HG02973 (cell line): ENCODE measurements around the gene GNGT2.

Experiments used
- ATAC-seq: cut with Tn5 transposase; IDR thresholded peaks from one replicate; pipeline ENCODE4 v1.9.1; 2021; ENCODE audit warnings: moderate library complexity; ENCODE audit not compliant: unreplicated experiment

The GNGT2 gene

DNA sequence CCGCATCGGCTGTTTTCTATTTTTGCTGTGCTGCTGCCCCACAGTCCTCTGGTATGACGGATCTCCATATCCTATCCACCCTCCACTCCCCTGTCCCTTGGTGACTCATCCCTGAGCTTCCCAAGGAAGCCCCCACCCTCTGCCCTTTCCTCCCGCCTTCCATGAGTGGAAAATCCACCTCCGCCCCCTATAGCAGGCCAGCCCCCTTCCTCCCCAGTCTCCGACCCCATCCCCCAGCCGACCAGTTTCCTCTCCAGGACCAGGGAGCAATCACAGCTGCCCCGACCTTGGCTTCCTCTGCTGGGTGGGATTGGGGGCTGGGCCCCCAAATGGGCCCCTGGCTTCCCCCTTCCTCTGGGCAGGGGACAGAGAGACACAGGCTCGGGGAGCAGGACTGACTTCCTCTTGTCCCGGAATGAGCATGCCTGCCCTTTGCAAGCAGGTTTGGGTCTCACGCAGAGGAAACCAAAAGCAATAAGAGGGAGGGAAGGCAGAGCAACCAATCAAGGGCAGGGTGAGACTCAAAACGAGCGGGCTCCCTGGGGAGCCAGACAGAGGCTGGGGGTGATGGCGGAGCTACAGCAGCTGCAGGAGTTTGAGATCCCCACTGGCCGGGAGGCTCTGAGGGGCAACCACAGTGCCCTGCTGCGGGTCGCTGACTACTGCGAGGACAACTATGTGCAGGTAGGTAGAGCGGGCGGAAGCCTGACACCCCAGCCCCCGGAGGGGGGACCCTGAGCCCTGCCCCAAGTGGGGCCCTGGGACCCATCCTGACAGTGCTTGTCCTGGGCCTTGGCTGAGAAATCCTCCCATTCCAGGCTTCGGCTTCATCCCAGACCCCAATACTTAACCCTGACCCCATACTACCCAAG, at the start of gene GNGT2, which contains the start of gene ABI3:
TSS of gene GNGT2 (minus strand) at position 417 of the 872 bp plus-strand sequence. CDS start 3,152 bp downstream, outside the sequence.
TSS of gene ABI3 (plus strand) at position 550 of the 872 bp plus-strand sequence. CDS start at position 568, 18 bp downstream.
- ATAC-seq: peak; percentile 71

DNA sequence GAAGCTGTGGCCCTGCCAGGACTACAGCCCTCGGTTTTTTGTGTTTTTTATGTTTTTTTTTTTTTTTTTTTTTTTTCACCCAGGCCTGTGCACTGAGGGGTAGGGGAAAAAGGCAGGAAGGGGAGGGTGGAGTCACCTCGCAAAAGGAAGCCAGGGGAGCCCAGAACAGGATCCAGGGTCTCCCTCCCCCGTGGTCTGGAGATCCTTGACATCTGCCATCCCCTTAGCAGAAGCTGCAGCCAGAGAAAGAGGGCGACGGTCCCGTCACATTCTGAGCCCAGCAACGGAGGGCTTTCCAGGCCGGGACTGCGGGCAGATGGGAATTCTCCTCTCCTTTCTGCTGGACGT, 49.3 kb upstream of the GNGT2 start:
- ATAC-seq: no peak

DNA sequence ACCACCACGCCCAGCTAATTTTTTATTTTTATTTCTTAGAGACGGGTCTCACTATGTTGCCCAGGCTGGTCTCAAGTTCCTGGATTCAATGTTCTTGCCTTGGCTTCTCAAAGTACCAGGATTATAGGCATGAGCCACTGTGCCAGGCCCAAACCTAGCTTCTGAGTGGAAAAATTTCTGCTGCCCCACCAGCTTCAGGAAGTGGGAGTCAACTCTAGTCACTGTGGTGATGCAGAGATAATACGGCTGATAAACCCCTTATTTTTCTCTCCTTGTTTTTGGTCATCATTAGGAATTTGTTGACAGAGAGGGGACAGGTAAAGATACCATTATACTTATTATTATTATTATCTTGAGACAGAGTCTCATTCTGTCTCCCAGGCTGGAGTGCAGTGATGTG, 48.0 kb upstream of the GNGT2 start:
- ATAC-seq: no peak

DNA sequence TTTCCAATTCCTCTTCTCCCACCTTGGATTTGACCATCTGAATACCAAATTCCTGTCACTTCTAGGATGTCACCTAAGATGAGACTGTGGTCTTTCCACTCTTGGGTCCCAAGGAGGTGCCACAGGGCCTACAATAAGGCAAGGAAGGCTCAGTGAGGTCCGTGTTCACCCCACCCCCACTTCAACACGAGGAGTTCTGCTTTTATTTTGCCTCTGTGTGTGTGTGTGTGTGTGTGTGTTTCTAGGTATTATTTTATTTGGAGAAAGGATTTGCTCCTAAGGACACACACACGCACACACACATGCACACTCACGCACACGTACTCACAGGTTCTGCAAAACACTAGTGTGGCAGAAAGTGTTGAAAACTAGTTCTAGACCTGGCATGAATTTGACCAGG, 44.8 kb upstream of the GNGT2 start:
- no peak for ATAC-seq

DNA sequence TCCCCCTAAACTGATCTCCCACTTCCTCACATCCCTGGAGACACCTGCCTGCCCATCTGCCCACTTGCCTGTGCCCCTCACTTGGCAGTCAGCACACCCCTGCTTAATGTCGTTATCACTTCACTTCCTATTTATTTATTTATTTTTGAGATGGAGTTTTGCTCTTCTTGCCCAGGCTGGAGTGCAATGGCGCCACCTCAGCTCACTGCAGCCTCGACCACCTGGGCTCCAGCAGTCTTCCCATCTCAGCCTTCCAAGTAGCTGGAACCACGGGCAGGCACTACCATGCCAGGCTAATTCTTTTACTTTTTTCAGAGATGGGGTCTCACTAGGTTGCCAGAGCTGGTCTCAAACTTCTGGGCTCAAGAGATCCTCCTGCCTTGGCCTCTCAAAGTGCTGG, 43.7 kb upstream of the GNGT2 start:
- ATAC-seq: no peak

DNA sequence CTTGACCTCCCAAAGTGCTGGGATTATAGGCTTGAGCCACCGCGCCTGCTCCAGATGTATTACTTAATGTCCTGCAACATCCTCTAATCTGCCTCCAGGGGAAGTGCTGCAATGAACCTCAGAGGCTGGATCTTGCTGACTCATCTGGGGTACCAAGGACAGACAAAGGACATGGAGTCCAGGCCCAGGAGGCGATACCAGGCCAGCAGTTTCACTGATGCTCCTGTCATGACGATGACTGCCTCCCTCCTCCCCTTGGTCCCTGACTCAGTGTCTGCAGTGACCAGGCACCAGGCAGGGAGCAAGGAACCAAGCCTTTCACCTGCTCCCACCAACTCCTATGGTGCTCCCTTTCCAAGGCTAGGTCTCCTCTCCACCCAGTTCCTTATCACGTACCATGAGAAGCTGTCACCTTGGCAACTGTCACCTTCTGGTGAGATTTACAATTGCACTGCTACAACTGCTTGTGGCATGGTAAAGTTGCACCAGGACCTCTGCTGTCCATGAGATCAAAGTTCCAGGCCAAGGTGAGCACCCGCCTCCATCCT, 41.8 kb upstream of the GNGT2 start:
- no peak for ATAC-seq

DNA sequence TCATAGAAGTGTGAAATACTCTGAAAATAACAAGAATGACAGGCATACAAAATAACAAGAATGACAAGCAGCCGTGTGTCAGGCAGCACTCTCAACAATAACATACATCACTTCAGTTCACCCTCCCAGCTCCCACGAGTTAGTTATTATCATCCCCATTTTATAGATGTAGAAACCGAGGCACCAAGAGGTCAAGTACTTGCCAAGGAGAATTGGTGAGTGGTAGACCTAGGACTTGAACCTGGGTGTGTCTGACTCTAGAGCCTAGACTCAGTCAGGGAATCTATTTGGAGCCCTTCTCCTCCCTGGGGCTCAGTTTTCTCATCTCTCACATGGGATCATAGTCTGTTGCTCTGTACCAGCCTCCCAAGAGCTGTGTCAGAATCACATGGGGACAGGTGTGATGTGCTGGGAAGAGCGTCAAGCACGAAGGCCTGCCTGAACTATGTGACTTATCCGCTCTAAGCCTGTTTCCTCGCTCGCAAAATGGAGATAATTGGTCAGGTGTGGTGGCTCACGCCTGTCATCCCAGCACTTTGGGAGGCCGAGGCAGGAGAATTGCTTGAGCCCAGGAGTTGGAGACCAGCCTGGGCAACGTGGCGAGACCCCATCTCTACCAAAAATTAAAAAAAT, 39.6 kb upstream of the GNGT2 start:
- ATAC-seq: no peak

DNA sequence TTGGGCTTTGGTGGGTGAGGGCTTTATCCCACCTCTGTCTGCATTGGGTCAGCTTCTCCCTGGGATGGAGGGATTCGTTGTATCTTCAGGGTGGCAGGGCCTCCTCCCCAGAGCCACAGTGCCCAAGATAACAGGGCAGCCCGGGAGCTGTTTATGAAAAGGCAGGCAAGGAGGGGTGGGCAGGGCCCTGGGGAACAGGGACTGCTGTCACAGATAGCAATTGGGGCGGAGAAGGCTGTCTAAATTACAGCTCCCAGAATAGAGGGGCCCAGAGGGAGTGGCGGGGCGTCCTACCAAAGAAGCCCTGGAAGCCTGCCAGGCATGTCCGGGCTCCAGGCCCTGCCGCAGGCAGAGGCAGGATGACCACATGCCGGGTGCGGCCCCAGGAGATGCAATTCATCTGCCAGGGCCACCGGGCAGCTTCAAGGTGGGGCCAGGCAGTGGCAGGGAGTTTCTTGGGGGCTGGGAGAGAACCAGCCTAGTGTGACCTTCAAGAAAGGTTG, 39.0 kb upstream of the GNGT2 start:
- no peak for ATAC-seq

DNA sequence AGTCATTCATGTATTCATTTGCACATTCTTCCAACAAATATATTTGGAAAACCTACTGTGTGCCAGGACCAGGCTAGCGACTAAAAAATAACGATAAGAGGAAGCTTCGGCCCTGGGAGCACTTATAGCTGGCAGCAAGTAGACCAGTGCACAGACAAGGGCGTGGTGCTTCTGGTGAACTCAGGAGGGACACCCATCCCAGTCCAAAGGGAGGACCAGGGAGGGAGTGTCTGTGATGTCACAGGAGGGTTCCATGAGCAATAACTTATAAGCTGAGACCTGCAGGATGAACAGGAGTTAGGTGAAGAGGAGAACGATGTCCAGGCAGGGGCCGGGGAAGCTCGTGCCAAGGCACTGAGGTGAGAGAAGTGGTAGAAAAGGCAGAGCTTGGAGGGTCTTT, 37.6 kb upstream of the GNGT2 start:
- ATAC-seq: no peak

DNA sequence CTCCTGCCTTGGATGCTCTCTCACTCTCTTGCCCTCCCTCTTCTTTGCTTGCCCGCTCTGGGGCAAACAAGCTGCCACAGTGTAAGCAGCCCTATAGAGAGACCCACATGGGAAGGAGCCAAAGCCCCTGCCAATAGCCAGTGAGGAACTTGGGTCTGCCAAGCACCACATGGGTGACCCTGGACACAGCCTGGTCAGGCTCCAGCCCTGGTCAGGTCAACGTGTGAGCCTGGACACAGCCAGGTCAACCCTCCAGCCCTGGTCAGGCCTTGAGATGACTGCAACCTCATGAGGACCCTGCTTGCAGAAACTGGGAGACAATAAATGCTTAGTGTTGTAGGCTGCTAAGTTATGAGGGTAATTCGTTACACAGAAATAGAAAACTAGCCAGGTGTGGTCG, 34.5 kb upstream of the GNGT2 start:
- no peak for ATAC-seq

DNA sequence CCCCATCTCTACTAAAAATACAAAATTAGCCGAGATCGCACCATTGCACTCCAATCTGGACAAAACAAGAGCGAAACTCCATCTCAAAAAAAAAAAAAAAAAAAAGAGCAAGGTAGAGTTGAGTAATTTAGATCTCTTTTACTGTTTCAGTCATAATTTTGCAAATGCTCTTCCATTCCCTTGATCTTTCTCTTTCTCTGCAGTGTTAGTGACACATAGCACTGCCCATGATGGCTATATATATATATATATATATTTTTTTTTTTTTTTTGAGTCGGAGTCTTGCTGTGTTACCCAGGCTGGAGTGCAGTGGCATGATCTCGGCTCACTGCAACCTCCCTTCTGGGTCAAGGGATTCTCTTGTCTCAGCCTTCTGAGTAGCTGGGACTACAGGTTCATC, 32.4 kb upstream of the GNGT2 start:
- no peak for ATAC-seq

DNA sequence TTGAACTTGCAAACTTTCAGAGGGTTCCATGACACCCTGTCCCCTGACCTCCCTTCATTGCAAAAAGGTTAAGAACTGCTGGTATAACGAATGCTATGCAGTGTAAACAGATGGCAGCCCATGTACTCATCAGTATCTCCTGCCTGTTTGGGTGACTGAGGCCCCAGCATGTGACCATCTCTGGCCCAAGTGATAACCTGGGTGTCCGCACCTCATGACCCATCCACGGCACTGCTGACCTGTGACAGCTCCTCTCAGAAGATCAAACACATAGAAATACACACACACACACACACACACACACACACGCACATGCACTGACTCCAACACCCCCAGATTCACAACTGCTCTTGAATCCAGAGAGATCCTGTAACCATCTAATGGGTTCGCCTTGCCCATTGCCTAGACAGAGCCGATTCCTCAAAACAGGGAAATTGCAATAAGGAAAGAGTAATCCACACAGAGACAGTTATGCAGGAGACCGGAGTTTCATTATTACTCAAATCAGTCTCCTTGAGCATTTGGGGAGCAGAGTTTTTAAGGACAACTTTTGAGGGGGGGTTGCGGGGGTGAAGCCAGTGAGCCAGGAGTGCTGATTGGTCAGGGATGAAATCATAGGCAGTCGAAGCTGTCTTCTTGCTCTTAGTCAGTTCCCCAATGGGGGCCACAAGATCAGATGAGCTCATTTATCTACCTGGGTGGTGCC, 31.5 kb upstream of the GNGT2 start:
- ATAC-seq: no peak

DNA sequence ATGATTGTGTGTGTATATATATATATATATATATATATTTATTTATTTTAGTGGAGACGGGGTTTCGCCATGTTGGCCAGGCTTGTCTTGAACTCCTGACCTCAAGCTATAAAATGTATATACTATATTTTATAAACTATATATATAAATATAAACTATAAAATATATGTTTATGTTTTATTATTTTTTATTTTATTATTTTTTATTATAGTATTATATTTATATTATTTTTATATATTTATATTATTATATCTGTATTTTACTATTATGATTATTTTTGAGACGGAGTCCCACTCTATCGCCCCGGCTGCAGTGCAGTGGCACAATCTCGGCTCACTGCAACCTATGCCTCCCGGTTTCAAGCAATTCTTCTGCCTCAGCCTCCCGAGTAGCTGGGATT, 30.7 kb upstream of the GNGT2 start:
- no peak for ATAC-seq

DNA sequence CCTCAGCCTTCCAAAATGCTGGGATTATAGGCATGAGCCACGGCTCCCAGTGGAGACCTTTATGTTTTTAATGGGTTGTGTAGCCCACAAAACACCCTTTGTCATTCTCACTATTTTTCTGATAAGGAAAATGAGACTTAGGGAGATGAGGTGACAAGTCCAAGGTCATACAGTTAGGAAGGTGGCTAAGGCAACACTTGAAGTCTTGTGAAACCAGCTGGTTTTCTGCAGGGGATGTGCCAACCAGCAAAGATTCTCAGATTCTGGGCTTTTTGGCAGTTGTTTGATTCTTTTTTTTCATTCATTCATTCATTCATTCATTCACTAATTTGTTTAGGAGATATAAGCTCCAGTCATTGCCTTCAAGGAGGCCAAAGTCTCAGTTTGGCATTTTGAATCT, 30.2 kb upstream of the GNGT2 start:
- no peak for ATAC-seq

DNA sequence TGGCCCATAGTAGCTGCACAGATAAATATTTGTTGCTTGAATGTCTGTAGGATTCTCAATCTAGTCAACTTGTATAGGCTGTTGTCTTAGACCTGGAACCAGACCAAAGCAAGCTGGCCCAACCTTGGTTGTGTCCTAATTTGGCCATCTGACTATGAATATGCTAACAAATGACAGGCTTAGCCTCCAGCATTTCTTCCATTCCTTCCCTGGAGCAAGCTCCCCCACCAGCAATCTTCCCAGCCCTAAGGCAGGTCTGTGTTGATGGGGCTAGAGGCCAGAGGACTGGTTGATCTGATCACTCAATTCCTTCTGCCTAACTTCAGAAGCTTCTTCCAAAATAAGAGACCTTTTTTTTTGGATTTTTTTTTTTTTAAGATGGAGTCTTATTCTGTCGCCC, 29.6 kb upstream of the GNGT2 start:
- no peak for ATAC-seq

DNA sequence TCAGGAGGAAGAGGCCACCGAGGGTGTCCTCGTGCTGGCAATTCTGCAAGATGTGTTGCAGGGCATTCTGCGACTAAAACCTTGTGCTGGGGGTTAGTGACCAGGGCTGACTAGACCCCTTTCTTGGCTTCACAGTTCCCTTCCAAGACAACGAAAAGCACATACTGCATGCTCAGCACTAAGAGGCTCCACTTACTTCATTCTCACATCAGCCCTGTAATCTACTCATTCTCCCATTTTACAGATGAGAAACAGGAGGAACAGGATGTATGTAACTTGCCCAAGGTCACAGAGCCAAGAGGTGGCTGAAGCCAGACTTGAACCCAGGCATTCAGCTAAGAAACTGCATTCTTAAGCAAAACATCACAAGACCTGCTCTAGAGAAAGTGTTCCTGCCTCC, 25.5 kb upstream of the GNGT2 start:
- ATAC-seq: no peak

DNA sequence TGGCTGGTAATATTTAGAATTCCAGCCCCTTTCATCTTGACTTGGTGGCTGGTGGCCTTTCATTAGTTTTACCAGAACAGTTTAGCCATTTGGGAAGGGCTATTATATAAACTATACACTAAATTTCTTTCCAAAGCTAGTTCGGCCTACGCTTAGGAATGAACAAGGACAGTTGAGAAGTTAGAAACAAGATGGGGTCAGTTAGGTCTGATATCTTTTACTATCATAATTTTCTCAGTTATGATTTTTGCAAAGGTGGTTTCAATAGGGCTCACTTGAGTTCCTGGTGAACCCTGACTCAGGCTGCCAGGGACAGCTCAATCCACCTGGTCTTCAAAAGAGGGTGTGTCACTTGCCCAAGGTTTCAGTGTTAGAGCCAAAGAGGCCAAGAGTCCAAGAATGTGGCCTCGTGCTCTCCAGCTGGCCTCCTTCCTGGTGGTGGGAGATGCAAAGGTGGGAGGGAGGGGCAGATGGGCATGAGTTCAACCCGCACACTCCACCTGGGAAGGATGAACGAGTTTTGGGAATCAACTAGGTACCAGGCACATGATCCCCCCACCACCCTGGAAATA, 24.2 kb upstream of the GNGT2 start:
- no peak for ATAC-seq

DNA sequence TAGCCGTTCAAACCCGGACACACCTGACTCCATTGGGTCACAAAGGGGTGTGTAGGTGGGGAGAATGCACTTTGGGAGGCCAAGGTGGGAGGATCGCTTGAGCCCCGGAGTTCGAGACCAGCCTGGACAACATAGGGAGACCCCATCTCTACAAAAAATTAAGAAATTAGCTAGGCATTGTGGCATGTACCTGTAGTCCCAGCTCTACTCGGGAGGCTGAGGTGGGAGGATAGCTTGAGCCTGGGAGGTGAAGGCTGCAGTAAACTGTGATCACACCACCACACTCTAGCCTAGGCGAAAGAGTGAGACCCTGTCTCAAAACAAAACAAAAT, 21.2 kb upstream of the GNGT2 start:
- no peak for ATAC-seq

DNA sequence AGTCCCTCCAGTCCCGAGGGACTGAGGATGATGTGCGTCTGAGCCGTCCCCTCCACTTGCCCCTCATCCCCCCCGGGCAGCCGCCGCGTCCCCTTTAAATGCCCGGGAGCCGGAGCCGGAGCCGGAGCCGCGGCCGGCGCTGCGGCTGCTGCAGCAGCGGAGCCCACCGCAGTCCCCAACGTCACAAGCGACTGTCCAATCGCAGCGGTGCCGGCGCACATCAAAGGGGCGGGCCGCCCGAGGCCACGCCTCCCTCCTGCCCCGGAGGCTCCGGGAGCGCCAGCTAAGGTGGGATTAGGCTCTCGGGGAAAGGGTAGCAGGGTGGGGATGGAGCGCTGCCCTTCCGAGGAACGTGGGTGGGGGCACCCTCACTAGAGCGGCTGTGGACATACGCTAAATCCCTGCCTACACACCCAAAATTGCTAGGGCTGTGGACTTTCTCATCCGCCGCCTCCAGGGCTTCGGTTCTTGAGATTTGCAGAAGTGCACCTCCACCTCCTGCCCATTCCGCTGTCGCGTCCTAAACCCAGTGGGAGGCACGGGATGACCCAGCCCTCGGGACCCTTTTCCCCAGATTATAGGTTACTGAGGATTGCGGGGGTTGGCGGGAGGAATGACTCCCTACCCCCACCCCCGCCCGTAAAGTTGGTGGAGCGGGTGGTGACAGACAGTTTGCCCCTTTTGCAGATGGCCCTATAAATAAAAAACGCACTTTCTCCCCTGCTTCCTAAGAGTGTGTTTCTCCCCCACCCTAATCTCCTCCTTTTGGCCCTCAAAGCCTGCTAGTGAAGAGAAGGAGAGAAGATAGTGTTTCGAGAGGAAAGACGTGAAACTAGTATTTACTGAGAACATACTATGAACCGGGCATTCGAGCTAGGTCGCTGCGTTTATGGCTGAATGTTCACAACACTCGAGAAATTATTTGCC, 20.5 kb upstream of the GNGT2 start, which contains the start of gene PHOSPHO1:
TSS of gene PHOSPHO1 (minus strand) at position 152 of the 927 bp plus-strand sequence. CDS start 4,096 bp downstream, outside the sequence.
- ATAC-seq: peak; percentile 85
